Lower leg skin (tissue), 4 donors: ENCODE measurements around the gene RNF212. TPM values are rescaled to one million over a fixed set of nuclear protein-coding genes. Genes with fewer than 3 reads are reported as not detected.

Experiments
- DNase-seq, 2 donors: peaks; one replicate each; pipeline ENCODE4 v3.0.0-alpha.2; 2019; ENCODE audit warnings: low spot score in 2 of 2
- H3K4me3 ChIP-seq: fragments of 200-600 bp; sonication (generic); 2 replicates; pipeline ENCODE4 v1.5.1; 2017; ENCODE audit warnings: mild to moderate bottlenecking, low read depth; ENCODE audit not compliant: poor library complexity, severe bottlenecking
- POLR2A ChIP-seq, 2 donors: fragments of 450-650 bp; IDR thresholded peaks; one replicate each; pipeline ENCODE4 v1.6.1; 2016 to 2017; ENCODE audit warnings: antibody characterized with exemption in 2 of 2, mild to moderate bottlenecking in 1 of 2, moderate library complexity in 1 of 2
- WGBS, 2 donors: methylation state at CpG; one replicate each; pipeline ENCODE4 v1.1.5; 2018; 5-methylcytosine and 5-hydroxymethylcytosine counted together
- intact Hi-C: fragments of 100-400 bp; cut with DNase I; formaldehyde crosslinking; loops from one replicate; pipeline ENCODE4 v1.15.0; 2023; ENCODE audit warnings: low total_unique reads
- total RNA-seq, 4 donors: library from RNA; depleted of rRNA; stranded (reverse); fragments of >200 nt; gene quantifications; one replicate each; pipeline ENCODE4 v1.1.0, GENCODE V29; 2016
- TF ChIP-seq, protein P1 (sequence below), 3 donors: fragments of 450-650 bp; IDR thresholded peaks; one replicate each; pipeline ENCODE4 v1.5.1; 2016; ENCODE audit warnings: antibody characterized with exemption in 3 of 3, mild to moderate bottlenecking in 3 of 3, moderate library complexity in 2 of 3

The RNF212 gene
- total RNA-seq, 4 donors from 2014 or later = 2.9 to 11.8 (median 8.5) TPM

- peak in 1 of 2 donors; percentile 63 for DNase-seq
- whole genome bisulfite sequencing, 2 donors = 93 to 94% methylated on average over 5 of the region's 5 CpGs
- no peak overlapping the region for H3K4me3 ChIP-seq
Observed at GRCh38 chr4:1078490-1078889, 34.9 kb downstream of the RNF212 start.

DNA sequence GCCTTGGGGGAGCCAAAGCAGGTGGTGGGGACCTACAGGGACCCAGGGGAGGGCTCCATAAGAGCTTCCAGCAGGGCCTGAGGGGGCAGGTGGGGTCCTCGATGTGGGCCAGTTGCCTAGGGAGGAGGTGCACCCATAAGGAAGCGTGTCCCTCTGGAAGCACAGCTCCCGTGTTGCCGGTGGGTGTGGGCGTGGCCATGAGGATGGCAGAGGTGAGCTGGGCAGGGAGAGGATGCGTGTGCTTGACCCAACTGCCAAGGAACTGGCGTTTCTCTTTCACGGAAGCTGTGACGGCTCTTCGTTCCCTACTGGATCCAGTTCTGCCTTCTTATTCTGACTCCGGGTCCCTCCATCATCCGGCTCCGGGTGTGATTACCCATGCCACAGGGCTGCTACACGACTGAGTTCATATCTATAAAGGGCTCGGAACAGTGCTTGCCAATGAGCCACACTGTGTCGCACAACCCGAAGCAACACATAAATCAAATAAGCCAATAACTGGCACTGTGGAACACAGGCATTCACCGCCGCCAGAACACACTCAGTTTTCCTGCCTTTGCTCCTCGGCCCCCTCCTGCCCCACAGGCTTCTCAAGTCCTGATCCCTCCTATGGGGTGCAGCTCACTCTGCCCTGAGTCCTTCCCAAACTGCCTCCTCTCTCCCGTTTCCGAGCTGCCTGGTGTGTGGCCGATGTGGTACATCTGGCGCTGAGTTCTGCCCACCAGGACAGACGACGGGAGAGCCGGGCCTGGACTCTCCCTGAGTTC lies 35.5 kb downstream of the RNF212 start:
- 88 to 91% methylated on average over 27 of the region's 27 CpGs for WGBS, 2 donors
- no peak overlapping the region for H3K4me3 ChIP-seq
- TF ChIP-seq POLR2A (IDR thresholded peaks at IDR 0.05) = no peak
- TF ChIP-seq, protein P1, sequence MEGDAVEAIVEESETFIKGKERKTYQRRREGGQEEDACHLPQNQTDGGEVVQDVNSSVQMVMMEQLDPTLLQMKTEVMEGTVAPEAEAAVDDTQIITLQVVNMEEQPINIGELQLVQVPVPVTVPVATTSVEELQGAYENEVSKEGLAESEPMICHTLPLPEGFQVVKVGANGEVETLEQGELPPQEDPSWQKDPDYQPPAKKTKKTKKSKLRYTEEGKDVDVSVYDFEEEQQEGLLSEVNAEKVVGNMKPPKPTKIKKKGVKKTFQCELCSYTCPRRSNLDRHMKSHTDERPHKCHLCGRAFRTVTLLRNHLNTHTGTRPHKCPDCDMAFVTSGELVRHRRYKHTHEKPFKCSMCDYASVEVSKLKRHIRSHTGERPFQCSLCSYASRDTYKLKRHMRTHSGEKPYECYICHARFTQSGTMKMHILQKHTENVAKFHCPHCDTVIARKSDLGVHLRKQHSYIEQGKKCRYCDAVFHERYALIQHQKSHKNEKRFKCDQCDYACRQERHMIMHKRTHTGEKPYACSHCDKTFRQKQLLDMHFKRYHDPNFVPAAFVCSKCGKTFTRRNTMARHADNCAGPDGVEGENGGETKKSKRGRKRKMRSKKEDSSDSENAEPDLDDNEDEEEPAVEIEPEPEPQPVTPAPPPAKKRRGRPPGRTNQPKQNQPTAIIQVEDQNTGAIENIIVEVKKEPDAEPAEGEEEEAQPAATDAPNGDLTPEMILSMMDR (IDR thresholded peaks at IDR 0.05) = no peak
- intact Hi-C loops = no loop called here
- DNase-seq = peak in 1 of 2 donors; percentile 83

More at GRCh38 chr4:1078490-1078889, 34.9 kb downstream of the RNF212 start:
- intact Hi-C loops = no loop called here
- TF ChIP-seq POLR2A (IDR thresholded peaks at IDR 0.05) = no peak
- TF ChIP-seq, protein P1 (IDR thresholded peaks at IDR 0.05) = no peak

DNA sequence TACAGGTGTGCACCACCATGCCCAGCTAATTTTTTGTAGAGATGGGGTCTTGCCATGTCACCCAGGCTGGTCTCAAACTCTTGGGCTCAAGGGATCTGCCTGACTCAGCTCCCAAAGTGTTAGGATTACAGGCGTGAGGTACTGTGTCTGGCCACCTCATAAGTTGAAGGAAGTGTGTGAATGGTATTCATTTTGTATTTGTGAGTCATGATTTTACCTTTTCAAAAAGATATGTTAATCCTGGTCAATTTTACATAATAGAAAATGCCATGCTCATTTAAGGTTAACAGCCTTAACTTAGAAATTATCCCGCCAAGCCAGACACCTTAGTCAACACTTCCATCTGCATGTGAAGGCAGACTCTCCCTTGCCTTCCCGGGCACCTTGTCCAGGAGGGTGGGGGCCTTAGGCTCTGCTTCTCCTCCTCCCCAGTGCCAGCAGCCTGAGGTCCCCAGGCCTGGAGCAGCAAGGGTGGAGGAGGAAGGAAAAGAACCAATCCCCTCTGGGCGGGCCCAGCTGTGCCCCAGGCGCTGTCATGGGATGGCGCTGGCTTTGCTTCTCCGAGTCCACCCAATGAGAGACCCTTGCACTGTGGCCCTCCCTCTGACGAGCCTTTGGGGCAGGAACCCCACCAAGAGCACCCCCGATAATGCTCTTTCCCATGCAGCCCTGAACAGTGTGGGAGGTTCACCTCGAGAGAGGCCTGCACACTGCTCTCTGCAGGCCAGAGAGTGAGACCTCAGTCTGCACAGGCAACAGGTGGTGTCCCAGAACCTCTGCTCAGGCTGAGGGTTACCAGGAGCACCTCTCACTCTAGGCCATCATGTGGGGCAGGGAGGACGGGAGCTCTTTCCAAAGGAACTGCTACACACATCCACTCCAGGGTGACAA lies 37.3 kb downstream of the RNF212 start:
- no peak for DNase-seq
- 63 to 76% methylated on average over 11 of the region's 11 CpGs for WGBS, 2 donors
- H3K4me3 ChIP-seq = no peak overlapping the region
- intact Hi-C loops = no loop called here
- TF ChIP-seq, protein P1 (IDR thresholded peaks at IDR 0.05) = no peak
- TF ChIP-seq POLR2A (IDR thresholded peaks at IDR 0.05) = no peak

- 56 to 66% methylated on average over 7 of the region's 7 CpGs for WGBS, 2 donors
- DNase-seq = no peak
- no peak overlapping the region for H3K4me3 ChIP-seq
- TF ChIP-seq, protein P1 (IDR thresholded peaks at IDR 0.05) = no peak
- intact Hi-C loops = no loop called here
Observed at GRCh38 chr4:1075225-1075624, 38.1 kb downstream of the RNF212 start.

GRCh38 chr4:1074077-1074476 lies 39.3 kb downstream of the RNF212 start:
- TF ChIP-seq, protein P1 (IDR thresholded peaks at IDR 0.05) = no peak
- TF ChIP-seq POLR2A (IDR thresholded peaks at IDR 0.05) = no peak
- H3K4me3 ChIP-seq = no peak overlapping the region
- 76 to 82% methylated on average over 9 of the region's 9 CpGs for WGBS, 2 donors
- DNase-seq = no peak
- intact Hi-C loops = no loop called here
